NCI-H526 treated with DMSO at 0.1 percent for 48 hours (cell line): ENCODE results near the gene ADGRA3.
A peak's percentile ranks its signal among the peaks of the same experiment; 100 is the strongest.

Source experiments
- DNase-seq: peaks from one replicate; lab custom pipeline; 2025; lab: John Stamatoyannopoulos, UW

The ADGRA3 gene

GRCh38 chr4:22508376-22508775 is 7.5 kb downstream of the ADGRA3 start:
- DNase-seq: no peak

- no peak for DNase-seq
Observed at GRCh38 chr4:22504922-22505321, 10.9 kb downstream of the ADGRA3 start.

- no peak for DNase-seq
Observed at GRCh38 chr4:22504447-22504846, 11.4 kb downstream of the ADGRA3 start.

- DNase-seq: no peak
Observed at GRCh38 chr4:22502895-22503814, 12.7 kb downstream of the ADGRA3 start.

- no peak for DNase-seq
Observed at GRCh38 chr4:22501715-22502095, 14.2 kb downstream of the ADGRA3 start.

GRCh38 chr4:22500831-22501714 is 14.8 kb downstream of the ADGRA3 start:
- no peak for DNase-seq

GRCh38 chr4:22500128-22500611 is 15.7 kb downstream of the ADGRA3 start:
- DNase-seq: peak; percentile 12

GRCh38 chr4:22498866-22499265 is 17.0 kb downstream of the ADGRA3 start:
- no peak for DNase-seq

- DNase-seq: no peak
Observed at GRCh38 chr4:22496165-22496813, 19.6 kb downstream of the ADGRA3 start.

GRCh38 chr4:22493523-22493922 is 22.3 kb downstream of the ADGRA3 start:
- DNase-seq: no peak

GRCh38 chr4:22492987-22493386 is 22.9 kb downstream of the ADGRA3 start:
- no peak for DNase-seq

- no peak for DNase-seq
Observed at GRCh38 chr4:22491939-22492338, 23.9 kb downstream of the ADGRA3 start.

- no peak for DNase-seq
Observed at GRCh38 chr4:22490718-22491315, 25.0 kb downstream of the ADGRA3 start.

GRCh38 chr4:22488106-22488505 is 27.8 kb downstream of the ADGRA3 start:
- DNase-seq: no peak

- DNase-seq: no peak
Observed at GRCh38 chr4:22487328-22487727, 28.5 kb downstream of the ADGRA3 start.

GRCh38 chr4:22486276-22486675 is 29.6 kb downstream of the ADGRA3 start:
- DNase-seq: no peak

- DNase-seq: no peak
Observed at GRCh38 chr4:22485737-22486136, 30.1 kb downstream of the ADGRA3 start.

GRCh38 chr4:22483551-22483981 is 32.3 kb downstream of the ADGRA3 start:
- DNase-seq: no peak

- DNase-seq: no peak
Observed at GRCh38 chr4:22482250-22483127, 33.4 kb downstream of the ADGRA3 start.

- no peak for DNase-seq
Observed at GRCh38 chr4:22480675-22481327, 35.1 kb downstream of the ADGRA3 start.
